Gastroesophageal sphincter (tissue), 3 donors: Measurements from ENCODE around the gene UNC13B.

Source experiments
- CTCF ChIP-seq, 4 experiments: fragments of 200-600 bp in 2 of 4; fragments of 450-650 bp in 2 of 4; sonication (generic) in 1 of 4; IDR thresholded peaks; one replicate each; pipeline ENCODE4 v1.5.1; 2017 to 2019; ENCODE audit warnings: antibody characterized with exemption in 4 of 4, mild to moderate bottlenecking in 2 of 4, moderate library complexity in 2 of 4
- POLR2A ChIP-seq, 2 donors: fragments of 450-650 bp; IDR thresholded peaks; one replicate each; pipeline ENCODE4 v1.6.1; 2017; ENCODE audit warnings: antibody characterized with exemption in 2 of 2, mild to moderate bottlenecking in 2 of 2, moderate library complexity in 1 of 2
- POLR2AphosphoS5 ChIP-seq: sonication (generic); formaldehyde crosslinking; IDR thresholded peaks from one replicate; pipeline ENCODE4 v1.6.1; 2017; ENCODE audit warnings: antibody characterized with exemption

GRCh38 chr9:35414889-35415288 is 253.1 kb downstream of the UNC13B start:
- no peak for TF ChIP-seq CTCF (IDR thresholded peaks at IDR 0.05)
- no peak for TF ChIP-seq POLR2A (IDR thresholded peaks at IDR 0.05)
- no peak for TF ChIP-seq POLR2AphosphoS5
